ENCODE results near the gene TMEM255B. TPM values are rescaled to one million over a fixed set of nuclear protein-coding genes. Genes with fewer than 3 reads are reported as not detected.
"Not testable (repeated sequence)": the region's sequence is repeated elsewhere in the genome, so short reads cannot be mapped to it uniquely, and the experiment has no call there.

The TMEM255B gene
- total RNA-seq, 6 donors from 2014 or later = 1.4 to 39.0 (median 13.8) TPM

DNA sequence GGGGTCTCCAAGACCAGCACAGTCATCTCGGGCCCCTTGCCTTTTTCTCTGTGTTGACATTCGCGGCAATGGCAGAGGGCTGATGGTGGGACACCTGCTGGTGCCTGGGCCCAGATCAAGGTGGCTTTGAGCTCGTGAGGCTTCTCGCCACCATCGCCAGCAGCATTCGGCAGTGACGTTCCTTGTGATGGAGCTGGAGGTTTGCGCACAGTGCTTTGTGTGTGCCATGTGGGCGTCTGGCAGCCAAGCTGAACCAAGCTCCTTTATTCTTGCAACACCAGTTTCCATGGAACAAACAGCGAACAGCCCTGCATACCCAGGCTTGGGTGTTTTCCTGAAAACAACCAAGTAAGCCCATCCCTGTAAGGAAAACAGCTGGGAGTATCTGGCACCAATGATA lies 9.1 kb upstream of the TMEM255B start:
- Histone ChIP-seq H3K4me3 (no peak overlapping the region), H3K4me1 (no peaks in the 10 kb centered on the region), H3K9me3 (no peaks in the 10 kb centered on the region), H3K36me3 (no peaks in the 10 kb centered on the region), H3K27me3 (no peaks in the 10 kb centered on the region), H3K27ac (no peak overlapping the region)
- TF ChIP-seq EP300 (IDR thresholded peaks at IDR 0.05) (no peak), POLR2A (IDR thresholded peaks at IDR 0.05) (no peak), POLR2AphosphoS5 (IDR thresholded peaks at IDR 0.05) (no peak)
- TF ChIP-seq, protein P1, sequence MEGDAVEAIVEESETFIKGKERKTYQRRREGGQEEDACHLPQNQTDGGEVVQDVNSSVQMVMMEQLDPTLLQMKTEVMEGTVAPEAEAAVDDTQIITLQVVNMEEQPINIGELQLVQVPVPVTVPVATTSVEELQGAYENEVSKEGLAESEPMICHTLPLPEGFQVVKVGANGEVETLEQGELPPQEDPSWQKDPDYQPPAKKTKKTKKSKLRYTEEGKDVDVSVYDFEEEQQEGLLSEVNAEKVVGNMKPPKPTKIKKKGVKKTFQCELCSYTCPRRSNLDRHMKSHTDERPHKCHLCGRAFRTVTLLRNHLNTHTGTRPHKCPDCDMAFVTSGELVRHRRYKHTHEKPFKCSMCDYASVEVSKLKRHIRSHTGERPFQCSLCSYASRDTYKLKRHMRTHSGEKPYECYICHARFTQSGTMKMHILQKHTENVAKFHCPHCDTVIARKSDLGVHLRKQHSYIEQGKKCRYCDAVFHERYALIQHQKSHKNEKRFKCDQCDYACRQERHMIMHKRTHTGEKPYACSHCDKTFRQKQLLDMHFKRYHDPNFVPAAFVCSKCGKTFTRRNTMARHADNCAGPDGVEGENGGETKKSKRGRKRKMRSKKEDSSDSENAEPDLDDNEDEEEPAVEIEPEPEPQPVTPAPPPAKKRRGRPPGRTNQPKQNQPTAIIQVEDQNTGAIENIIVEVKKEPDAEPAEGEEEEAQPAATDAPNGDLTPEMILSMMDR (IDR thresholded peaks at IDR 0.05) = no peak
- ATAC-seq (ENCODE audit: low FRiP score in 2 of 2) (no peak), DNase-seq (no peak)
- 80 to 94% methylated on average over 7 to 10 of the region's 11 CpGs for WGBS, 2 donors

DNA sequence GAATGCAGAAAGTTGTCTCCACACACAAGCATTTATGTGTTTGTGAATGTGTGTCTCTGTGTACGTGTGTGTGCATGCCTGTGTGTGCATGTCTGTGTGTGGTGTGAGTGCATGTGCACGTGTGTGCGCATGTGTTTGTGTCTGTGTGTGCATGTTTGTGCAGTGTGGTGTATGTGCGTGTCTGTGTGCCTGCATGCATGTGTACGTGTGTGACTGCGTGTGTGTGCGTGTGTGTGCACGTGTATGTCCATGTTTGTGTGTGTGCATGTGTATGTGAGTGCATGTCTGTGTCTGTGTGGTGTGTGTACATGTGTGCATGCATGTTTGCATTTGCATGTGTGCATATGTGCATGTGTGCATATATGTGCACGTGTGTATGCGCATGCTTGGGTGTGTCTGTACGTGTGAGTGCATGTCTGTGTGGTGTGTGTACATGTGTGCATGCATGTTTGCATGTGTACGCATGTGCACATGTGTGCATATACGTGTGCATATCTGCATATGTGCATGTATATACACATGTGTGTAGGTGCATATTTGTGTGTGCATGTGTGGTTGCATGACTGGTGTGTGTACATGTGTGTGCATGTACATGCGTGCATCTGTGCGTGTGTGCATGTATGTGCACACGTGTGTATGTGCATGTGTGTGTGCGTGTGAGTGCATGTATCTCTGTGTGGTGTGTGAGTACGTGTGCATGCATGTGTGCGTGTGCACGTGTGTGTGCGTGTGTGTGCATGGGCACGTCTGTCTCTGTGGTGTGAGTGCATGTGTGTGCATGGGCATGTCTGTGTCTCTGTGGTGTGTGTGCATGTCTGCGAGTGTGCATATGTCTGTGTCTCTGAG lies 8.2 kb upstream of the TMEM255B start:
- Histone ChIP-seq H3K9me3 (no peaks in the 10 kb centered on the region), H3K27me3 (no peaks in the 10 kb centered on the region), H3K36me3 (no peaks in the 10 kb centered on the region), H3K27ac (no peak overlapping the region), H3K4me1 (no peaks in the 10 kb centered on the region), H3K4me3 (no peak overlapping the region)
- ATAC-seq (ENCODE audit: low FRiP score in 2 of 2) (no peak), DNase-seq (no peak)
- 90 to 91% methylated on average over 20 to 23 of the region's 23 CpGs for WGBS, 2 donors
- TF ChIP-seq POLR2A (IDR thresholded peaks at IDR 0.05) = no peak
- no peak for TF ChIP-seq EP300 (IDR thresholded peaks at IDR 0.05)
- TF ChIP-seq POLR2AphosphoS5 (IDR thresholded peaks at IDR 0.05) = no peak
- TF ChIP-seq, protein P1 (IDR thresholded peaks at IDR 0.05) = no peak

DNA sequence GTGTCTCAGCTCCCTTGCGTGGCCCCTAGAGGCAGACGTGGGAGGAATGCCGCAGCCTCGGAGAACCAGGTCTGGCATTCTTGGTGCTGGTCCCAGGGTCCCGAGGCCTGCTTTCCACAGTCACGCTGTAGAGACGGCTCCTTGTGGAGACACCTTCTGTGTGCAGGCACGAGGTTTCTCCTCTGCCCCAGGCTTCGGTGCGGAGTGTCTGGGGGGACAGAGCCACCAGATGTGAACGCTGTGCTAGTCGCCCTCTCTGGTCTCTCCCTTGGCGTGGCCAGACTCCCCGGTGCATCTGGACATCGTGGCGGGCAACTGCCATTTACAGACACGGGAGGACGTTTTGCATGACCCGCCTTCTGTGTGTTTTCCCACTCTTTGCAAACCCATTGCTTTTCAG lies 7.5 kb upstream of the TMEM255B start:
- ATAC-seq (ENCODE audit: low FRiP score in 2 of 2) (no peak), DNase-seq (no peak)
- TF ChIP-seq EP300 (IDR thresholded peaks at IDR 0.05) = no peak
- TF ChIP-seq, protein P1 (IDR thresholded peaks at IDR 0.05) = no peak
- no peak for TF ChIP-seq POLR2AphosphoS5 (IDR thresholded peaks at IDR 0.05)
- TF ChIP-seq POLR2A (IDR thresholded peaks at IDR 0.05) = no peak
- Histone ChIP-seq H3K4me3 (no peak overlapping the region), H3K36me3 (no peaks in the 10 kb centered on the region), H3K9me3 (no peaks in the 10 kb centered on the region), H3K27ac (no peak overlapping the region), H3K27me3 (no peaks in the 10 kb centered on the region), H3K4me1 (no peaks in the 10 kb centered on the region)
- 94 to 100% methylated on average over 7 to 17 of the region's 19 CpGs for WGBS, 2 donors

DNA sequence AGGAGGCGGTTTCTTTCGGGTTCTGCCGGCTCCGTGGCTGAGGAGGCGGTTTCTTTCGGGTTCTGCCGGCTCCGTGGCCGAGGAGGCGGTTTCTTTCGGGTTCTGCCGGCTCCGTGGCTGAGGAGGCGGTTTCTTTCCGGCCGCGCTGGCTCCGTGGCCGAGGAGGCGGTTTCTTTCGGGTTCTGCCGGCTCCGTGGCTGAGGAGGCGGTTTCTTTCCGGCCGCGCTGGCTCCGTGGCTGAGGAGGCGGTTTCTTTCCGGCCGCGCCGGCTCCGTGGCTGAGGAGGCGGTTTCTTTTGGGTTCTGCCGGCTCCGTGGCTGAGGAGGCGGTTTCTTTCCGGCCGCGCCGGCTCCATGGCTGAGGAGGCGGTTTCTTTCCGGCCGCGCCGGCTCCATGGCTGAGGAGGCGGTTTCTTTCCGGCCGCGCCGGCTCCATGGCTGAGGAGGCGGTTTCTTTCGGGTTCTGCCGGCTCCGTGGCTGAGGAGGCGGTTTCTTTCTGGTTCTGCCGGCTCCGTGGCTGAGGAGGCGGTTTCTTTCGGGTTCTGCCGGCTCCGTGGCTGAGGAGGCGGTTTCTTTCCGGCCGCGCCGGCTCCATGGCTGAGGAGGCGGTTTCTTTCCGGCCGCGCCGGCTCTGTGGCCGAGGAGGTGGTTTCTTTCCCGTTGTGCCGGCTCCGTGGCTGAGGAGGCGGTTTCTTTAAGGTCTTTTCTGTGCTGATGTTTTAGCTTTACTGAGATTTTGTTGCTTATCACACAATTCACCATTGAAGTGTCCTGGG lies 6.6 kb upstream of the TMEM255B start:
- not testable (repeated sequence) for H3K9me3 ChIP-seq; DNase-seq; ATAC-seq (ENCODE audit: low FRiP score in 2 of 2); H3K4me1 ChIP-seq; H3K27ac ChIP-seq; H3K4me3 ChIP-seq; H3K27me3 ChIP-seq; H3K36me3 ChIP-seq
- 92 to 95% methylated on average over 54 to 64 of the region's 78 CpGs for WGBS, 2 donors

DNA sequence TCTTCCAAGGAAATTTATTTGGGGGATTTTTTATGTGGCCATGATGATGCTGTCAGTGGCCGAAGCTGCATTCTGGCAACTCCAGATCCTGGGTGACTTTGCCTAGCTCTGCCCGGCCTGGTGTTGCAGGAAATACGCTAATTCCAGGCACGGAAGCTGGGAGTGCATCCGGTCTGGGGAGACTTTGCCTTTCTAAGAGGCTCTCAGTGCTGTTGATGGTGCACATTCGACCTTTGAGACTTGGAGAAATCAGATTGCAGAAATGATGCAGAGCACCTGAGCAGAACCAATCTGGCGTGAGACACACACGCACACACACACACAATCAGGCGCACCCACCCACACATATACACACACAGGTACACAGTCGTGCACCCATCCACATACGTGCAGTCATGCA lies 5.9 kb upstream of the TMEM255B start:
- Histone ChIP-seq H3K4me1 (peaks cover 0 to 2% (median under 1%) of the 10 kb centered on the region in 4 donors), H3K27me3 (no peaks in the 10 kb centered on the region), H3K36me3 (no peaks in the 10 kb centered on the region), H3K9me3 (no peaks in the 10 kb centered on the region), H3K4me3 (no peak overlapping the region), H3K27ac (no peak overlapping the region)
- WGBS, 2 donors = 79% methylated on average over 5 to 11 of the region's 11 CpGs
- no peak for DNase-seq
- no peak for ATAC-seq (ENCODE audit: low FRiP score in 2 of 2)
- TF ChIP-seq, protein P1 (IDR thresholded peaks at IDR 0.05) = no peak
- TF ChIP-seq POLR2AphosphoS5 (IDR thresholded peaks at IDR 0.05) = no peak
- TF ChIP-seq EP300 (IDR thresholded peaks at IDR 0.05) = no peak
- no peak for TF ChIP-seq POLR2A (IDR thresholded peaks at IDR 0.05)

All from upper lobe of left lung (tissue), 6 donors.